ENCODE data around the gene CCDC6.
"Not testable (repeated sequence)": the region's sequence is repeated elsewhere in the genome, so short reads cannot be mapped to it uniquely, and the experiment has no call there.

Gene CCDC6

DNA sequence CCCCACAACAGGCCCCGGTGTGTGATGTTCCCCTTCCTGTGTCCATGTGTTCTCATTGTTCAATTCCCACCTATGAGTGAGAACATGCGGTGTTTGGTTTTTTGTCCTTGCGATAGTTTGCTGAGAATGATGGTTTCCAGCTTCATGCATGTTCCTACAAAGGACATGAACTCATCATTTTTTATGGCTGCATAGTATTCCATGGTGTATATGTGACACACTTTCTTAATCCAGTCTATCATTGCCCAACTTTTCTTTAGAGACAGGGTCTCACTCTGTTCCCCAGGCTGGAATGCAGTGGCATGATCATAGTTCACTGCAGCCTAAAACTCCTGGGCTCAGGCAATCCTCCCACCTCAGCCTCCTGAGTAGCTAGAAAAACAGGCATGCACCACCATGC, 120.9 kb downstream of the CCDC6 start:
- WGBS, 2 donors (ENCODE audit: extremely low coverage in 2 of 2, insufficient read length in 2 of 2, insufficient replicate concordance in 1 of 2), result no CpG with 5 or more reads among the region's 3 CpGs
- H3K36me3 ChIP-seq (replicated peaks in 1 of 2; ENCODE audit: control insufficient read depth in 2 of 2, insufficient read depth in 2 of 2, low read length in 2 of 2), result peaks cover 0 to 10% of the 10 kb centered on the region in 2 donors
- not testable (repeated sequence) for H2BK12ac ChIP-seq (ENCODE audit: low read length); H3K18ac ChIP-seq (ENCODE audit: low read length); H4K8ac ChIP-seq (ENCODE audit: low read depth, low read length); DNase-seq (ENCODE audit: low spot score); H3K27me3 ChIP-seq (ENCODE audit: control insufficient read depth in 3 of 3, insufficient read depth in 3 of 3, low read depth in 1 of 3, low read length in 3 of 3); H3K4ac ChIP-seq (ENCODE audit: low read length); H3K23ac ChIP-seq (ENCODE audit: low read depth, low read length, poor library complexity); H3K4me2 ChIP-seq (ENCODE audit: insufficient read depth, low read length, poor library complexity, severe bottlenecking); H3K9me3 ChIP-seq (replicated peaks in 1 of 2; ENCODE audit: control insufficient read depth in 2 of 2, insufficient read depth in 1 of 2, low read depth in 1 of 2, low read length in 2 of 2); H2BK15ac ChIP-seq (ENCODE audit: low read length); H3K9ac ChIP-seq (ENCODE audit: low read depth, low read length, poor library complexity); H2AFZ ChIP-seq (ENCODE audit: low read length); H3K4me3 ChIP-seq (ENCODE audit: low read length in 2 of 2); H2BK120ac ChIP-seq (ENCODE audit: low read depth, low read length); H3K14ac ChIP-seq (ENCODE audit: low read length); H2AK5ac ChIP-seq (ENCODE audit: low read depth, low read length); H3K4me1 ChIP-seq (ENCODE audit: control insufficient read depth in 2 of 2, insufficient read depth in 1 of 2, low read depth in 1 of 2, low read length in 2 of 2); H3K79me1 ChIP-seq (ENCODE audit: low read depth, low read length); H4K91ac ChIP-seq (ENCODE audit: low read depth, low read length, poor library complexity); H2BK5ac ChIP-seq (ENCODE audit: low read length); H3K27ac ChIP-seq (replicated peaks; ENCODE audit: low read length)

DNA sequence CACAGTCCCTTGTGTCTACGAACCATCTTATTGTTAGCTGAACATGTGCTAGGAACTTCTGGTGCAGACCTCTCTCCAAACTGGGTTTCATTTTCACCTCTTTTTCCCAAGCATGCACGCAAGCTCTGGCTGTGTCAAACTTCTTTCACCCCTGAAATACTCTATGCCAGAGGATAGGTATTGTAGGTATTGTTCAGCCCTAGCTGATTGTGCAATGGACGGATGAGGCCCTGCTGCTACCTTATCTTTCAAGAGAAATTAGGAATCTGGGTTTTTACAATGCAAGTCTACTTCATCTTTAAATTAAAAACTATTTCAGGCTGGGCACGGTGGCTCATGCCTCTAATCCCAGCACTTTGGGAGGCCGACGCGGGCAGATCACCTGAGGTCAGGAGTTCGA, 124.8 kb downstream of the CCDC6 start:
- no peak overlapping the region for H2AK5ac ChIP-seq (ENCODE audit: low read depth, low read length)
- no peak overlapping the region for H2AFZ ChIP-seq (ENCODE audit: low read length)
- no peaks in the 10 kb centered on the region for H3K9me3 ChIP-seq (replicated peaks in 1 of 2; ENCODE audit: control insufficient read depth in 2 of 2, insufficient read depth in 1 of 2, low read depth in 1 of 2, low read length in 2 of 2)
- no peak overlapping the region for H2BK5ac ChIP-seq (ENCODE audit: low read length)
- H3K79me1 ChIP-seq (ENCODE audit: low read depth, low read length), result no peaks in the 10 kb centered on the region
- H3K14ac ChIP-seq (ENCODE audit: low read length), result no peak overlapping the region
- no peaks in the 10 kb centered on the region for H3K27me3 ChIP-seq (ENCODE audit: control insufficient read depth in 3 of 3, insufficient read depth in 3 of 3, low read depth in 1 of 3, low read length in 3 of 3)
- H2BK15ac ChIP-seq (ENCODE audit: low read length), result no peak overlapping the region
- H4K91ac ChIP-seq (ENCODE audit: low read depth, low read length, poor library complexity), result no peak overlapping the region
- no peak for DNase-seq (ENCODE audit: low spot score)
- no peak overlapping the region for H2BK12ac ChIP-seq (ENCODE audit: low read length)
- H3K4ac ChIP-seq (ENCODE audit: low read length), result no peak overlapping the region
- no peak overlapping the region for H3K18ac ChIP-seq (ENCODE audit: low read length)
- no peaks in the 10 kb centered on the region for H3K36me3 ChIP-seq (replicated peaks in 1 of 2; ENCODE audit: control insufficient read depth in 2 of 2, insufficient read depth in 2 of 2, low read length in 2 of 2)
- H3K9ac ChIP-seq (ENCODE audit: low read depth, low read length, poor library complexity), result no peak overlapping the region
- H2BK120ac ChIP-seq (ENCODE audit: low read depth, low read length), result no peak overlapping the region
- no peak overlapping the region for H3K4me3 ChIP-seq (ENCODE audit: low read length in 2 of 2)
- no peak overlapping the region for H4K8ac ChIP-seq (ENCODE audit: low read depth, low read length)
- no peak overlapping the region for H3K4me2 ChIP-seq (ENCODE audit: insufficient read depth, low read length, poor library complexity, severe bottlenecking)
- no peak overlapping the region for H3K23ac ChIP-seq (ENCODE audit: low read depth, low read length, poor library complexity)
- WGBS, 2 donors (ENCODE audit: extremely low coverage in 2 of 2, insufficient read length in 2 of 2, insufficient replicate concordance in 1 of 2), result no CpG with 5 or more reads among the region's 8 CpGs
- peaks cover 0 to 2% of the 10 kb centered on the region in 2 donors for H3K4me1 ChIP-seq (ENCODE audit: control insufficient read depth in 2 of 2, insufficient read depth in 1 of 2, low read depth in 1 of 2, low read length in 2 of 2)
- H3K27ac ChIP-seq (replicated peaks; ENCODE audit: low read length), result no peak overlapping the region

DNA sequence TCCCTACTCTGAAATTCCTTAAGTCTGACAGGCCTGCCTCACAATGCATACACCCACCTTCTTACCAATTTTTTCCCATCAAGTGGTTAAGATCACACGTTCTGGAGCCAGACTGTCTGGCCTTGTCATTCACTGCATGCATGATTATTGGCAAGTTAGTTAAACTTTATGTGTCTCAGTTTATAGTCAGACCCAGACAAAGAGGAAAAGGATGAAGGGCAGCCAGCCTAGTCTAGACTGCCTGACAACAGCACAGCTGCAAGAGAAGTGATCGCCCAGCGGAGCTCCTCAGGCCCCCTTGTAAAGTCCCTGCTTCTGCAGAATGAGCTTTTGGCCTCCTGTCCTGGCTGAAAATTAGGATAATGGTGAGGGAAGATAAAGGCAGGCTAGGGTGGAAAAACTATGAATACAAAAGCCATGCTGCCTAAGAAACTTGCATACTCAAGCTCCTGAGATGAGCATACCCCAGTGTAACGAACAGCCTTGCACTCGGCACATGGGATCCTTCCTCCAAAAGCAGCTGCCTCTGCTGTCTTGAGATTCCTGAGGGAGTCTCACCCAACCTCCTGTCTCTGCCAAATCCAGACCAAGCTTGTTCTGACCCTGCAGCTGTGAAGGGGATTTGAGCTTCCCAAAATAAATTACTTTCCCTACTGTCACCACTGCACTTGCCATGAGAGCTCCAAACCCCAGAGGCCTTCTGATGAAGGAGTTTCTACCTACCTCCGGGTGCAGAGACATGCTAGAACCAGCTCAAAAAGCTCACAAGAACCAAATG, 126.4 kb downstream of the CCDC6 start:
- no peak overlapping the region for H3K9ac ChIP-seq (ENCODE audit: low read depth, low read length, poor library complexity)
- H3K9me3 ChIP-seq (replicated peaks in 1 of 2; ENCODE audit: control insufficient read depth in 2 of 2, insufficient read depth in 1 of 2, low read depth in 1 of 2, low read length in 2 of 2), result no peaks in the 10 kb centered on the region
- no peak overlapping the region for H3K4me3 ChIP-seq (ENCODE audit: low read length in 2 of 2)
- H4K91ac ChIP-seq (ENCODE audit: low read depth, low read length, poor library complexity), result no peak overlapping the region
- H3K14ac ChIP-seq (ENCODE audit: low read length), result no peak overlapping the region
- peak overlapping the region; percentile 55 for H2AFZ ChIP-seq (ENCODE audit: low read length)
- no peak overlapping the region for H3K18ac ChIP-seq (ENCODE audit: low read length)
- no peaks in the 10 kb centered on the region for H3K79me1 ChIP-seq (ENCODE audit: low read depth, low read length)
- no peak overlapping the region for H2BK12ac ChIP-seq (ENCODE audit: low read length)
- H2BK15ac ChIP-seq (ENCODE audit: low read length), result no peak overlapping the region
- no peak overlapping the region for H2AK5ac ChIP-seq (ENCODE audit: low read depth, low read length)
- no peaks in the 10 kb centered on the region for H3K27me3 ChIP-seq (ENCODE audit: control insufficient read depth in 3 of 3, insufficient read depth in 3 of 3, low read depth in 1 of 3, low read length in 3 of 3)
- H3K4me2 ChIP-seq (ENCODE audit: insufficient read depth, low read length, poor library complexity, severe bottlenecking), result no peak overlapping the region
- no peak overlapping the region for H2BK5ac ChIP-seq (ENCODE audit: low read length)
- no peaks in the 10 kb centered on the region for H3K36me3 ChIP-seq (replicated peaks in 1 of 2; ENCODE audit: control insufficient read depth in 2 of 2, insufficient read depth in 2 of 2, low read length in 2 of 2)
- H3K27ac ChIP-seq (replicated peaks; ENCODE audit: low read length), result no peak overlapping the region
- no peak overlapping the region for H4K8ac ChIP-seq (ENCODE audit: low read depth, low read length)
- H3K4ac ChIP-seq (ENCODE audit: low read length), result no peak overlapping the region
- WGBS, 2 donors (ENCODE audit: extremely low coverage in 2 of 2, insufficient read length in 2 of 2, insufficient replicate concordance in 1 of 2), result no CpG with 5 or more reads among the region's 6 CpGs
- H3K23ac ChIP-seq (ENCODE audit: low read depth, low read length, poor library complexity), result no peak overlapping the region
- no peak for DNase-seq (ENCODE audit: low spot score)
- peaks cover 0 to 2% of the 10 kb centered on the region in 2 donors for H3K4me1 ChIP-seq (ENCODE audit: control insufficient read depth in 2 of 2, insufficient read depth in 1 of 2, low read depth in 1 of 2, low read length in 2 of 2)
- no peak overlapping the region for H2BK120ac ChIP-seq (ENCODE audit: low read depth, low read length)

DNA sequence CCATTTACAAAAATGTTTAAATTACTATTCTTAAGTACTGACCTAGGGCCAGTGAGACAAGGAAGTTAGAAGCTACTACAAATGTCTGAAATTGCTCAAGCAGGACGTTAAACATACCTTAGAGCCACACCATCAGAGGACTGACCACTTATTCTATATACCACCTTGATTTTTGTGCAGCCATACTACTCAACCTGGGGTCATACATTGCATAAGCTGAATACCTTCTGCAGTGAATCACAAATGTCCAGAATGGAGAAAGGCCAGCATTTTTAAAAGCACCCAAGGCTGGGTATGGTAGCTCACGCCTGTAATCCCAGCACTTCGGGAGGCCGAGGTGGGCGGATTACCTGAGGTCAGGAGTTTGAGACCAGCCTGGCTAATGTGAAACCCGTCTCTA, 131.9 kb downstream of the CCDC6 start:
- Histone ChIP-seq H3K4ac (ENCODE audit: low read length) (no peak overlapping the region), H4K8ac (ENCODE audit: low read depth, low read length) (no peak overlapping the region), H2BK120ac (ENCODE audit: low read depth, low read length) (no peak overlapping the region), H3K18ac (ENCODE audit: low read length) (no peak overlapping the region), H3K79me1 (ENCODE audit: low read depth, low read length) (no peaks in the 10 kb centered on the region), H3K9me3 (replicated peaks in 1 of 2; ENCODE audit: control insufficient read depth in 2 of 2, insufficient read depth in 1 of 2, low read depth in 1 of 2, low read length in 2 of 2) (no peaks in the 10 kb centered on the region), H2AFZ (ENCODE audit: low read length) (no peak overlapping the region), H2BK12ac (ENCODE audit: low read length) (no peak overlapping the region), H2BK5ac (ENCODE audit: low read length) (no peak overlapping the region), H3K23ac (ENCODE audit: low read depth, low read length, poor library complexity) (no peak overlapping the region), H3K36me3 (replicated peaks in 1 of 2; ENCODE audit: control insufficient read depth in 2 of 2, insufficient read depth in 2 of 2, low read length in 2 of 2) (no peaks in the 10 kb centered on the region), H4K91ac (ENCODE audit: low read depth, low read length, poor library complexity) (no peak overlapping the region), H3K9ac (ENCODE audit: low read depth, low read length, poor library complexity) (no peak overlapping the region), H3K4me3 (ENCODE audit: low read length in 2 of 2) (no peak overlapping the region), H2BK15ac (ENCODE audit: low read length) (no peak overlapping the region), H3K4me1 (ENCODE audit: control insufficient read depth in 2 of 2, insufficient read depth in 1 of 2, low read depth in 1 of 2, low read length in 2 of 2) (no peaks in the 10 kb centered on the region), H3K27me3 (ENCODE audit: control insufficient read depth in 3 of 3, insufficient read depth in 3 of 3, low read depth in 1 of 3, low read length in 3 of 3) (no peaks in the 10 kb centered on the region), H3K14ac (ENCODE audit: low read length) (no peak overlapping the region), H3K27ac (replicated peaks; ENCODE audit: low read length) (no peak overlapping the region), H3K4me2 (ENCODE audit: insufficient read depth, low read length, poor library complexity, severe bottlenecking) (no peak overlapping the region), H2AK5ac (ENCODE audit: low read depth, low read length) (no peak overlapping the region)
- WGBS, 2 donors (ENCODE audit: extremely low coverage in 2 of 2, insufficient read length in 2 of 2, insufficient replicate concordance in 1 of 2), result no CpG with 5 or more reads among the region's 6 CpGs
- no peak for DNase-seq (ENCODE audit: low spot score)
